Inflammatory macrophage treated with lipopolysaccharide for 4 hours (primary cell): ENCODE results near the gene ZNF613.
A peak's percentile ranks its signal among the peaks of the same experiment; 100 is the strongest.
"Not testable (repeated sequence)": the region's sequence is repeated elsewhere in the genome, so short reads cannot be mapped to it uniquely, and the experiment has no call there.

Source experiments
- DNase-seq: peaks from one replicate; pipeline ENCODE4 v3.0.0-alpha.2; 2020

The ZNF613 gene

GRCh38 chr19:51944798-51945552, 17.7 kb downstream of the ZNF613 start:
- DNase-seq, result no peak

DNA sequence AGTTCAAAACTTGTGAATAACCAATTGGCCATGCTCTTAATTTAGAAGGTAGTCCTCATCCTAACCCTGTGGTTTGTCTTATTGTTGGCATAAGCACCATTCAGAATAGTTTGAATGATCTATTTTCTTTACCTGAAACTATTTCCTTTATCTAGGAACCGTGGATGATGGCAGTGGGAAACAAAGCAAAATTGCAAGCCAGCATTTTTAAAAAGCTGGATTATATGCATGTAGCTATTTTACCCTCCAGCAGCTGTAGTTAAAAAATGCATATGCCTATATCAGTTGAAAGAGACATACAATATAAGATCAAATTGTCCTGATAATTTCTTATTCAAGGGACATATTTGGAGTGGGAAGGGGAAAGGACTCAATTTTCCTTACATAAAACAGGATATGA, 19.3 kb downstream of the ZNF613 start:
- no peak for DNase-seq

DNA sequence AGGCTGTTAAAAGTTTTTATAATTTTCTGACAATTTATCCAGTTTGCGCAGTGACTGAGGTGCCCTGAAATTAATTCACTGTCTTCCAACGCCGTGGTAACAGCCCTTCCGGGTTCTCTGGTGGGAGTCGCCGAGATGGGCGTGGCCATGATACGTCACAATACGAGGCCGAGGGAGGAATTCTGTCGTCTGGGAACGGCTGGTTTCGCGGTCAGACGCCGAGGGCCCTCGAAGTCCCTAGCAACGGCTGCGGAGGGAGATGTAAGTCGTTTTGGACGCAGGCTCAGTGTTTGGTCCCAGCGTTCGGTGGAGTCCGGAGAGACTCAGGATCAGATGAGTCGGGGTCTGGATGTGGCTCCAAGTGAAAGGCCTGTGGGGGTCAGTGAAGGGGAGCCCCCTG, 21.7 kb downstream of the ZNF613 start:
- DNase-seq, result no peak

DNA sequence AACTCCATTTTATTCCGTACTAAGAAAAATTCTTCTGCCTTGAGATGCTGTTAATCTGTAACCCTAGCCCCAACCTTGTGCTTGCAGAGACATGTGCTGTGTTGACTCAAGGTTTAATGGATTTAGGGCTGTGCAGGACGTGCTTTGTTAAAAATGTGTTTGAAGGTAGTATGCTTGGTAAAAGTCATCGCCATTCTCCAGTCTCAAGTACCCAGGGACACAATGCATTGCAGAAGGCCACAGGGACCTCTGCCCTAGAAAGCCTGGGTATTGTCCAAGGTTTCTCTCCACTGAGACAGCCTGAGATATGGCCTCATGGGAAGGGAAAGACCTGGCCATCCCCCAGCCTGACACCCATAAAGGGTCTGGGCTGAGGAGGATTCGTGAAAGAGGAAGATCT, 30.6 kb downstream of the ZNF613 start:
- DNase-seq, result not testable (repeated sequence)

DNA sequence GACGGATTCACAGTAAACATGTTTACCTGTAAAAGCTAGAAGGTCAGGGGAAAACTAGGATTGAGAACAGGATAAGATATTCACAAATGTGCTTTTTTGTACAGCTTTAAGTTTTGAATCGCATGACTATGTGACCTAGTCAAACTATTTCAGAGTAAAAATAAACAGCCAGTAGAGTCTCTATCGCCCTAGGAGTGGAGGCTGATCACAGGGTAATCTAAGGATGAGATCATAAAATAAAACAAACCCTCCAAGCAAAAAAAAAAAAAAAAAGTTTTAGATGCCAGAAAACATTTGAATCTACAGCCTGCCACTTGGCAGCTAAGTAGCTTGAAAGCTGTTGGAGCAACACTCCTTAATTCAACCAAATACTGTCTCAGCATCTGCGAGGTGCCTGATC, 32.5 kb downstream of the ZNF613 start:
- DNase-seq, result no peak

GRCh38 chr19:51960621-51961233, 33.5 kb downstream of the ZNF613 start:
- DNase-seq, result not testable (repeated sequence)

GRCh38 chr19:51965583-51965982, 38.3 kb downstream of the ZNF613 start:
- no peak for DNase-seq

DNA sequence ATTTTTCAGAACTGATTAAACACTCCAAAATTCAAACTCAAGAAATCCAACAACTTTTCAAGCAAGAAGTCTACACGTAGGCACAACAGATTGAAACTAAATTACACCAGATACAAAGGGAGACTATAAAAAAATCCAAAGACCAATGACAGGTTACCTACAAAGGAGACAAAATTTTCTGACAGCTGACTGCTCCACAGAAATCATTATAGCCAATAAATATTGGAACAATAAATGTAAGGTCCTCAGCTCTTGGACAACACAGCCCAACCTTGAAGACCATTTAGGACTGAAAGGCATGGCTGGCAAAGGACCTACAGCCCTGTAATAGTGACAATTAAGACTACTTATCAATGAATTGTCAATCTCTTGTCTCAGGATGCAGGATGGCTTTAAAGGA, 43.4 kb downstream of the ZNF613 start:
- DNase-seq, result no peak

DNA sequence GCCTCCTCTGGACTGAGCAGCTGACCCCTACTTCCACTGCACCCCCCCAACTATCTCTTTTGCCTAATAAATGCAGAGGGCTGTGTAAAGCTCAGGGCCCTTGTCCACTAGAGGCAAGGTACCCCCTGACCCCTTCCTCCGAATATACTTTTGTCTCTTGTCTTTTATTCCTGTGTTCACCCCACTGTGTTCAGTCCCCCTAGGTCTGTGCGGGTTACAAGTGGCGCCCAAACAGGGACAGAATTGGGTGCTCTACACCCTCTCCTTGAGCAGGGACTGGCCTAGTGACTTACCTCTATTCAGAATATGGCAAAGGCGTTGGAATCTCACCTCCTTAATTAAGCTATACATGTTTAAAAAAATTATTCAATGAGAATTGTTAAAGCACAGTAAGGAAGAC, 44.4 kb downstream of the ZNF613 start:
- no peak for DNase-seq

DNA sequence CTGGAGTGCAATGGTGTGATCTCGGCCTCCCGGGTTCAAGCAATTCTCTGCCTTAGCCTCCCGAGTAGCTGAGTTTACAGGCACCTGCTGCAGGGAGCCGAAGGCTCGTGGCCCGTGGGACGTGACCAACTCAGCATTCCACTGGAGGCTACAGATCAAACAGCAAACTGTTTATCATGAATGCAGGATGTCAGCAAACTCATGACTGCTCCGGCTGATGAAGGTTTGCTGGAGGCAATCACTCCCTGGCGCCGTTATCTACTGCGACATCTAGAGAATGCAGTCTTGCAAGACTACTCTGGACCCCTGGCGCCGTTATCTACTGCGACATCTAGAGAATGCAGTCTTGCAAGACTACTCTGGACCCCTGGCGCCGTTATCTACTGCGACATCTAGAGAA, 48.5 kb downstream of the ZNF613 start:
- not testable (repeated sequence) for DNase-seq

- no peak for DNase-seq
These were observed 49.6 kb downstream of the ZNF613 start for GRCh38 chr19:51976852-51977251.

GRCh38 chr19:51977346-51977745, 50.1 kb downstream of the ZNF613 start:
- no peak for DNase-seq

- DNase-seq, result no peak
These were observed 51.6 kb downstream of the ZNF613 start for GRCh38 chr19:51978882-51979281.

- no peak for DNase-seq
These were observed 53.0 kb downstream of the ZNF613 start for GRCh38 chr19:51980116-51980736.

GRCh38 chr19:51980926-51981325, 53.7 kb downstream of the ZNF613 start:
- DNase-seq, result not testable (repeated sequence)

GRCh38 chr19:51983361-51983760, 56.1 kb downstream of the ZNF613 start:
- DNase-seq, result no peak

- DNase-seq, result peak; percentile 98
These were observed 59.3 kb downstream of the ZNF613 start, which contains the start of gene ZNF350 for GRCh38 chr19:51986309-51987291. TSS of gene ZNF350 (minus strand) at chr19:51986840. CDS start at chr19:51974360, 12,480 bp downstream.

DNA sequence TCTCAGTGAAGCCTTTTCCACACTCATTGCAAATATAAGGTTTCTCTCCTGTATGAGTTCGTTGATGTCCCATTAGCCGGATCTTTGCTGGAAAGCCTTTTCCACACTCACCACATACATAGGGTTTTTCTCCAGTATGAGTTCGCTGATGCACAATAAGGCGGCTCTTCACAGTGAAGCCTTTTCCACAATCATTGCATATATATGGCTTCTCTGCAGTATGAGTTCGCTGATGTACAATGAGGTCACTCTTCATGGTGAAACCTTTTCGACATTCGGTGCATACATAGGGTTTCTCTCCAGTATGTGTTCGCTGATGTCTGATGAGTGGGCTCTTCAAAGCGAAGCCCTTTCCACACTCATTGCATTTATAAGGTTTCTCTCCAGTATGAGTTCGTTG, 66.2 kb downstream of the ZNF613 start:
- DNase-seq, result no peak

- no peak for DNase-seq
These were observed 66.9 kb downstream of the ZNF613 start for GRCh38 chr19:51994048-51994644.
